Osteoblast (primary cell): ENCODE data around the gene SMAD3. TPM values are rescaled to one million over a fixed set of nuclear protein-coding genes. Genes with fewer than 3 reads are reported as not detected.

Source experiments
- DNase-seq: peaks from one replicate; pipeline ENCODE4 v3.0.0; 2011; ENCODE audit warnings: low spot score, mixed read lengths; ENCODE audit not compliant: insufficient read length; ENCODE audit errors: missing footprints
- H2AFZ ChIP-seq: 2 replicates; pipeline ENCODE4 v1.6.0; 2011; ENCODE audit warnings: mild to moderate bottlenecking, low read length
- H3K27ac ChIP-seq: 2 replicates; pipeline ENCODE4 v1.5.1; 2011; ENCODE audit warnings: mild to moderate bottlenecking, low read depth, low read length, moderate library complexity
- H3K27me3 ChIP-seq: 2 replicates; pipeline ENCODE4 v1.6.0; 2012; ENCODE audit warnings: mild to moderate bottlenecking, control low read depth, inconsistent platforms, low read length, moderate library complexity; ENCODE audit not compliant: insufficient read depth
- H3K36me3 ChIP-seq: 2 replicates; pipeline ENCODE4 v1.5.1; 2011; ENCODE audit warnings: mild to moderate bottlenecking, low read length, control low read depth, moderate library complexity; ENCODE audit not compliant: insufficient read depth
- H3K4me1 ChIP-seq: 2 replicates; pipeline ENCODE4 v1.5.1; 2011; ENCODE audit warnings: mild to moderate bottlenecking, low read length, control low read depth, moderate library complexity; ENCODE audit not compliant: insufficient read depth
- H3K4me2 ChIP-seq: 2 replicates; pipeline ENCODE4 v1.6.0; 2011; ENCODE audit warnings: mild to moderate bottlenecking, low read length; ENCODE audit not compliant: insufficient read depth
- H3K4me3 ChIP-seq: fragments of 200-600 bp; sonication (generic); 3 replicates; pipeline ENCODE4 v1.5.1; 2012; ENCODE audit warnings: mild to moderate bottlenecking, low read length, inconsistent platforms; ENCODE audit not compliant: insufficient read depth
- H3K79me2 ChIP-seq: 2 replicates; pipeline ENCODE4 v1.6.0; 2012; ENCODE audit warnings: mild to moderate bottlenecking, low read length, control low read depth, inconsistent platforms; ENCODE audit not compliant: insufficient read depth
- H3K9me3 ChIP-seq: 2 replicates; pipeline ENCODE4 v1.5.1; 2011; ENCODE audit warnings: low read depth, low read length, control low read depth
- H4K20me1 ChIP-seq: 2 replicates; pipeline ENCODE4 v1.6.0; 2012; ENCODE audit warnings: mild to moderate bottlenecking, low read length, control low read depth; ENCODE audit not compliant: insufficient read depth
- total RNA-seq: library from RNA; depleted of rRNA; stranded (reverse); fragments of >200 nt; gene quantifications from 2 replicates; pipeline ENCODE4 v1.2.3, GENCODE V29; 2012
- TF ChIP-seq, protein P1 (sequence below): IDR thresholded peaks from 2 replicates; pipeline ENCODE4 v1.5.1; 2011; ENCODE audit warnings: mild to moderate bottlenecking, low read depth, low read length, moderate library complexity; ENCODE audit errors: extremely low read depth

The SMAD3 gene
- total RNA-seq, 1 donor, result 60.1 TPM

DNA sequence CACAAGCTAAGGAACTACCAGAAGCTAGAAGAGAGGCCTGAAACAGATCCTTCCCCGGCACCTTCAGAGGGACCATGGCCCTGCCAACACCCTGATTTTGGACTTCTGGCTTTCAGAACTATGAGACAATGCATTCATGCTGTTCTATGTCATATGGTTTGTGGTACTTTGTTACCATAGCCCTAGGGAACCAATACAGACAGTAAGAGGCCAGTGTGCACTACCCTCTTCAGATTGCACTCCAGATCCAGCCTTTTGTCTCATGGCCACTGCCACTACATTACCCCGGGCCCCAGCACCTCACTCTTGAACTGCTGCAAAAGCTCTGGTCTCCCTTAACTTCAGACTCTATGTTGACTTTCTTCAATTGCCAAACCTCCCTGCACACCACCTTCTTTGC is 165.1 kb downstream of the SMAD3 start:
- peaks cover 45% of the 10 kb centered on the region for H3K36me3 ChIP-seq
- TF ChIP-seq, protein P1, sequence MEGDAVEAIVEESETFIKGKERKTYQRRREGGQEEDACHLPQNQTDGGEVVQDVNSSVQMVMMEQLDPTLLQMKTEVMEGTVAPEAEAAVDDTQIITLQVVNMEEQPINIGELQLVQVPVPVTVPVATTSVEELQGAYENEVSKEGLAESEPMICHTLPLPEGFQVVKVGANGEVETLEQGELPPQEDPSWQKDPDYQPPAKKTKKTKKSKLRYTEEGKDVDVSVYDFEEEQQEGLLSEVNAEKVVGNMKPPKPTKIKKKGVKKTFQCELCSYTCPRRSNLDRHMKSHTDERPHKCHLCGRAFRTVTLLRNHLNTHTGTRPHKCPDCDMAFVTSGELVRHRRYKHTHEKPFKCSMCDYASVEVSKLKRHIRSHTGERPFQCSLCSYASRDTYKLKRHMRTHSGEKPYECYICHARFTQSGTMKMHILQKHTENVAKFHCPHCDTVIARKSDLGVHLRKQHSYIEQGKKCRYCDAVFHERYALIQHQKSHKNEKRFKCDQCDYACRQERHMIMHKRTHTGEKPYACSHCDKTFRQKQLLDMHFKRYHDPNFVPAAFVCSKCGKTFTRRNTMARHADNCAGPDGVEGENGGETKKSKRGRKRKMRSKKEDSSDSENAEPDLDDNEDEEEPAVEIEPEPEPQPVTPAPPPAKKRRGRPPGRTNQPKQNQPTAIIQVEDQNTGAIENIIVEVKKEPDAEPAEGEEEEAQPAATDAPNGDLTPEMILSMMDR, result no peak
- H3K79me2 ChIP-seq, result peaks cover 13% of the 10 kb centered on the region
- H3K27me3 ChIP-seq, result no peaks in the 10 kb centered on the region
- H3K27ac ChIP-seq, result no peak overlapping the region
- no peak for DNase-seq
- no peak overlapping the region for H2AFZ ChIP-seq
- no peaks in the 10 kb centered on the region for H4K20me1 ChIP-seq
- H3K9me3 ChIP-seq, result no peaks in the 10 kb centered on the region
- peaks cover 12% of the 10 kb centered on the region for H3K4me1 ChIP-seq
- no peak overlapping the region for H3K4me2 ChIP-seq
- H3K4me3 ChIP-seq, result no peak overlapping the region

DNA sequence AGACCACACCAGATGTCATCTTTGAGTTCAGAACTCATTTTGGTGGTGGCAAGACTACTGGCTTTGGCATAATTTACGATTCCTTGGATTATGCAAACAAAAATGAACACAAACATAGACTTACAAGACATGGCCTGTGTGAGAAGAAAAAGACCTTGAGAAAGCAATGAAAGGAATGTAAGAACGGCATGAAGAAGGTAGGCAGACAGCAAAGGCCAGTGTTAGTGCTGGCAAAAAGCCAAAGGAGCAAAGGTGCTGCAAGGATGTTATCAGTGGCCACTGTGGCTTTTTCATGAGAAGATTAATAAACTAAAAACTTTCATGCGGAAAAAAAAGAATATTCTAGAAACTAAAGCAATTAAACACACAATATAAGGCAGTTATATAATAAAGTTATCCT is 167.2 kb downstream of the SMAD3 start:
- no peak overlapping the region for H3K4me2 ChIP-seq
- no peaks in the 10 kb centered on the region for H3K27me3 ChIP-seq
- no peaks in the 10 kb centered on the region for H4K20me1 ChIP-seq
- H3K4me1 ChIP-seq, result peaks cover 4% of the 10 kb centered on the region
- no peak for DNase-seq
- no peak overlapping the region for H3K27ac ChIP-seq
- no peaks in the 10 kb centered on the region for H3K9me3 ChIP-seq
- H2AFZ ChIP-seq, result no peak overlapping the region
- peaks cover 49% of the 10 kb centered on the region for H3K36me3 ChIP-seq
- TF ChIP-seq, protein P1, result no peak
- peaks cover 24% of the 10 kb centered on the region for H3K79me2 ChIP-seq
- H3K4me3 ChIP-seq, result no peak overlapping the region

DNA sequence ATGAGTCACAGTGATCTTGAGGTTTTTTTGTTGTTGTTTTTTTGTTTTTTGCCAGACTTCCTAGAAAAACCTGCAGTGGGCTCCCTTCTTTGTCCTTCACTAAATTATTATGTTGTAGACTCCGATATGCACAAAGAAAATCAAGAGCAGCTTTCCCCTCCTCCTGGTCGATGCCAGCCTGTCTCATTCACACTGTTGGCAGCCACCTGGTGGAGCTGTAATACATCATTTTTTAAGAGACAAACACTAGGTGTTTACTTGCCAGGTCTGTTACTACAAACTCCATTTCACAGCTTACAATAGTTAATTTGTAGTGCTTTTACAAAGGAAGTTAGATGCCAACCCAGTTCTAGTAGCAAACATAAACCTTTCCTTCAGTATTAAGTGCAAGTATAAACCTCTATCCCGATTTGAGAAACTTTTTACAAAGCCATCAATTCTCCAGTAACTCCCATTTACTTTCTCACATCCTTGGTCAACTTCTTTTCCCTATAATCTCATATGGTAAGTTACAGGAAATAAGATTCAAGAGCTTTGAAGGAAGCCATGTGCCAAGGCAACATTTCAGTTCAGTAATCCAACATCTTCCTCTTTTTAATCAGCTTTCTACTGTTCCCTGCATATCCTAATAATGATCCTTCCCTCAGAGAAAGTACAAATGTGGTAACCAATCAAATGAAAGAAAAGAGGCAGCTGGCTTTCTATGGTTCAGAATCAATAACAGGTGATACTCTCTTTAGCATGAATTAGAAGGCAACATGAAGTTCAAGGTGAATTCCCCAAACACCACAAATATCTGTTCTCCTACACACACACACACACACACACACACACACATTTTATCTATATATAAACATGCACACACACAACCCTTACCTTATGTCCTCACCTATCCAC is 175.1 kb downstream of the SMAD3 start:
- Histone ChIP-seq H3K4me2 (no peak overlapping the region), H4K20me1 (no peaks in the 10 kb centered on the region), H3K4me3 (no peak overlapping the region), H2AFZ (no peak overlapping the region), H3K36me3 (peaks cover 12% of the 10 kb centered on the region), H3K27ac (no peak overlapping the region), H3K27me3 (no peaks in the 10 kb centered on the region), H3K4me1 (peaks cover 11% of the 10 kb centered on the region), H3K79me2 (peaks cover 89% of the 10 kb centered on the region), H3K9me3 (no peaks in the 10 kb centered on the region)
- TF ChIP-seq, protein P1, result peak; percentile 22
- no peak for DNase-seq

DNA sequence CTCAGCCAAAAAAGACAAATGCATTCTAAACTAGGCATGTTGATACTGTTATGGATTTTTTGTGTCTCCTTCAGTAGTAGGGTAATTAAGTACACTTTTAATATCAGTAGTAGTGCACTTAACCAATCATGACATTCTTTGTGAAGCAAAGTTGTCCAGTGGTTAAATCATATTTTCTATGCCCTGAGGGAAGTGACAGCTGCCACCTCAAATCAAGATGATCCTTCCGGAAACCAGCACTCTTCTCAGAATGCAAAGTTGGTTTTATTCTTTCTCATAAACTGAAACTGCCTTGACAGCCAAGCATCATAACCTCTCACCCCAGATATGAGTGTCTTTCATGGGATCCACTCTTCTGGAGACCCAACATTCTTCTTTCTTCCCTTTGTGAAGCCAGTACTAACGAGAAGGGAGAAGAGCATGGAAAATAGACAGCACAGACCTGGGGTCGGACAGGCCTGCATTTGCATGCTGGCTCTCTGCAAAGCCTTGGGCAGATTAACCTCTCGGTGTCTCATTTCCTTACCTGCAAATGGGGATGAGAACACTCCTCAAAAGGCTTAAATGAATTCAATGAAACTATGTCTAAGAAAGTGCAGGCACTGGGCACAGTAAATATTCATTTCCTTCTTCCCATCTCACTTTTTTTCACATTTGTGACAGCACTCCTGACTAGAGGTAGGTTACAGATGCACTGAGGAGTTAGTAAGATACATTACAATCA is 175.9 kb downstream of the SMAD3 start:
- H3K27me3 ChIP-seq, result no peaks in the 10 kb centered on the region
- no peak for DNase-seq
- TF ChIP-seq, protein P1, result no peak
- no peak overlapping the region for H3K4me3 ChIP-seq
- peaks cover 94% of the 10 kb centered on the region for H3K79me2 ChIP-seq
- peaks cover 5% of the 10 kb centered on the region for H3K36me3 ChIP-seq
- H4K20me1 ChIP-seq, result no peaks in the 10 kb centered on the region
- H2AFZ ChIP-seq, result no peak overlapping the region
- no peak overlapping the region for H3K27ac ChIP-seq
- no peak overlapping the region for H3K4me2 ChIP-seq
- no peaks in the 10 kb centered on the region for H3K9me3 ChIP-seq
- peaks cover 11% of the 10 kb centered on the region for H3K4me1 ChIP-seq
